ENCODE results near the gene ZXDB.
"Not testable (repeated sequence)": the region's sequence is repeated elsewhere in the genome, so short reads cannot be mapped to it uniquely, and the experiment has no call there.

The ZXDB gene

GRCh38 chrX:57596516-57596915, 4.7 kb downstream of the ZXDB start:
- H2BK5ac ChIP-seq (ENCODE audit: low read depth, low read length, poor library complexity) = no peak overlapping the region
- H2AFZ ChIP-seq (ENCODE audit: insufficient read depth, low read length, poor library complexity) = no peak overlapping the region
- no peak overlapping the region for H3K23ac ChIP-seq (ENCODE audit: low read length)
- WGBS (ENCODE audit: extremely low coverage, insufficient coverage, insufficient read length) = no CpG with 5 or more reads among the region's 1 CpG
- H3K4me2 ChIP-seq (ENCODE audit: low read length) = no peak overlapping the region
- no peak overlapping the region for H3K27ac ChIP-seq (ENCODE audit: low read depth, low read length)
- H2AK5ac ChIP-seq (ENCODE audit: low read length) = no peak overlapping the region
- H3K79me1 ChIP-seq (ENCODE audit: low read length) = no peaks in the 10 kb centered on the region
- no peak for DNase-seq
- no peaks in the 10 kb centered on the region for H3K36me3 ChIP-seq (ENCODE audit: control insufficient read depth in 1 of 2, insufficient read depth in 2 of 2, low read length in 2 of 2)
- H3K9me3 ChIP-seq (ENCODE audit: insufficient read depth, low read depth, low read length) = no peaks in the 10 kb centered on the region
- no peak overlapping the region for H3K4ac ChIP-seq (ENCODE audit: low read depth, low read length)
- no peak overlapping the region for H4K8ac ChIP-seq (ENCODE audit: low read depth, low read length)
- H3K79me2 ChIP-seq (ENCODE audit: control insufficient read depth, insufficient read depth, low read length, poor library complexity) = no peaks in the 10 kb centered on the region
- no peak overlapping the region for H2BK12ac ChIP-seq (ENCODE audit: low read length)
- no peak overlapping the region for H4K12ac ChIP-seq (ENCODE audit: low read depth, low read length)
- no peak overlapping the region for H2BK120ac ChIP-seq (ENCODE audit: insufficient read depth, low read length, poor library complexity)
- H3K18ac ChIP-seq (ENCODE audit: low read length) = no peak overlapping the region
- H3K4me3 ChIP-seq (ENCODE audit: low read depth, low read length) = no peak overlapping the region
- H3K9ac ChIP-seq (ENCODE audit: low read length) = no peak overlapping the region
- no peaks in the 10 kb centered on the region for H3K4me1 ChIP-seq (ENCODE audit: control insufficient read depth in 1 of 2, insufficient read depth in 2 of 2, low read length in 2 of 2)
- no peak overlapping the region for H4K91ac ChIP-seq (ENCODE audit: low read depth, low read length)
- H3K14ac ChIP-seq (ENCODE audit: low read length) = no peak overlapping the region
- H3K27me3 ChIP-seq (ENCODE audit: insufficient read depth, low read length) = no peaks in the 10 kb centered on the region

GRCh38 chrX:57607295-57608187, 15.7 kb downstream of the ZXDB start:
- Histone ChIP-seq H3K4me3 (ENCODE audit: low read depth, low read length) (no peak overlapping the region), H3K18ac (ENCODE audit: low read length) (no peak overlapping the region), H3K23ac (ENCODE audit: low read length) (no peak overlapping the region), H2AFZ (ENCODE audit: insufficient read depth, low read length, poor library complexity) (no peak overlapping the region), H2AK5ac (ENCODE audit: low read length) (no peak overlapping the region), H4K91ac (ENCODE audit: low read depth, low read length) (no peak overlapping the region), H3K36me3 (ENCODE audit: control insufficient read depth in 1 of 2, insufficient read depth in 2 of 2, low read length in 2 of 2) (no peaks in the 10 kb centered on the region), H3K4ac (ENCODE audit: low read depth, low read length) (no peak overlapping the region), H3K9me3 (ENCODE audit: insufficient read depth, low read depth, low read length) (no peaks in the 10 kb centered on the region), H4K12ac (ENCODE audit: low read depth, low read length) (no peak overlapping the region), H4K8ac (ENCODE audit: low read depth, low read length) (no peak overlapping the region), H3K4me1 (ENCODE audit: control insufficient read depth in 1 of 2, insufficient read depth in 2 of 2, low read length in 2 of 2) (no peaks in the 10 kb centered on the region), H3K4me2 (ENCODE audit: low read length) (no peak overlapping the region), H3K27me3 (ENCODE audit: insufficient read depth, low read length) (no peaks in the 10 kb centered on the region), H3K27ac (ENCODE audit: low read depth, low read length) (no peak overlapping the region), H3K79me2 (ENCODE audit: control insufficient read depth, insufficient read depth, low read length, poor library complexity) (no peaks in the 10 kb centered on the region), H3K14ac (ENCODE audit: low read length) (no peak overlapping the region), H2BK5ac (ENCODE audit: low read depth, low read length, poor library complexity) (no peak overlapping the region), H2BK12ac (ENCODE audit: low read length) (no peak overlapping the region), H3K9ac (ENCODE audit: low read length) (no peak overlapping the region), H3K79me1 (ENCODE audit: low read length) (no peaks in the 10 kb centered on the region), H2BK120ac (ENCODE audit: insufficient read depth, low read length, poor library complexity) (no peak overlapping the region)
- WGBS (ENCODE audit: extremely low coverage, insufficient coverage, insufficient read length) = no CpG with 5 or more reads among the region's 18 CpGs
- DNase-seq = no peak

GRCh38 chrX:57613351-57613750, 21.5 kb downstream of the ZXDB start:
- not testable (repeated sequence) for H3K9me3 ChIP-seq (ENCODE audit: insufficient read depth, low read depth, low read length); H2BK5ac ChIP-seq (ENCODE audit: low read depth, low read length, poor library complexity); H2AFZ ChIP-seq (ENCODE audit: insufficient read depth, low read length, poor library complexity); DNase-seq; H4K12ac ChIP-seq (ENCODE audit: low read depth, low read length); H3K18ac ChIP-seq (ENCODE audit: low read length); H3K36me3 ChIP-seq (ENCODE audit: control insufficient read depth in 1 of 2, insufficient read depth in 2 of 2, low read length in 2 of 2); H3K79me1 ChIP-seq (ENCODE audit: low read length); H3K4me1 ChIP-seq (ENCODE audit: control insufficient read depth in 1 of 2, insufficient read depth in 2 of 2, low read length in 2 of 2); H2AK5ac ChIP-seq (ENCODE audit: low read length); H3K4ac ChIP-seq (ENCODE audit: low read depth, low read length); H3K27me3 ChIP-seq (ENCODE audit: insufficient read depth, low read length); H2BK12ac ChIP-seq (ENCODE audit: low read length); H3K4me2 ChIP-seq (ENCODE audit: low read length); H3K27ac ChIP-seq (ENCODE audit: low read depth, low read length); H3K79me2 ChIP-seq (ENCODE audit: control insufficient read depth, insufficient read depth, low read length, poor library complexity); H3K4me3 ChIP-seq (ENCODE audit: low read depth, low read length); H2BK120ac ChIP-seq (ENCODE audit: insufficient read depth, low read length, poor library complexity); H3K14ac ChIP-seq (ENCODE audit: low read length); H4K8ac ChIP-seq (ENCODE audit: low read depth, low read length); H3K23ac ChIP-seq (ENCODE audit: low read length); H3K9ac ChIP-seq (ENCODE audit: low read length); H4K91ac ChIP-seq (ENCODE audit: low read depth, low read length)
- WGBS (ENCODE audit: extremely low coverage, insufficient coverage, insufficient read length) = no CpG with 5 or more reads among the region's 1 CpG

- not testable (repeated sequence) for H3K27ac ChIP-seq (ENCODE audit: low read depth, low read length); DNase-seq; H4K12ac ChIP-seq (ENCODE audit: low read depth, low read length); H3K4me3 ChIP-seq (ENCODE audit: low read depth, low read length); H3K27me3 ChIP-seq (ENCODE audit: insufficient read depth, low read length); H3K36me3 ChIP-seq (ENCODE audit: control insufficient read depth in 1 of 2, insufficient read depth in 2 of 2, low read length in 2 of 2); H3K79me1 ChIP-seq (ENCODE audit: low read length); H3K79me2 ChIP-seq (ENCODE audit: control insufficient read depth, insufficient read depth, low read length, poor library complexity); H2AK5ac ChIP-seq (ENCODE audit: low read length); H2AFZ ChIP-seq (ENCODE audit: insufficient read depth, low read length, poor library complexity); H3K23ac ChIP-seq (ENCODE audit: low read length); H3K9me3 ChIP-seq (ENCODE audit: insufficient read depth, low read depth, low read length); H2BK12ac ChIP-seq (ENCODE audit: low read length); H2BK120ac ChIP-seq (ENCODE audit: insufficient read depth, low read length, poor library complexity); H3K14ac ChIP-seq (ENCODE audit: low read length); H3K4me1 ChIP-seq (ENCODE audit: control insufficient read depth in 1 of 2, insufficient read depth in 2 of 2, low read length in 2 of 2); H4K8ac ChIP-seq (ENCODE audit: low read depth, low read length); H4K91ac ChIP-seq (ENCODE audit: low read depth, low read length); H3K18ac ChIP-seq (ENCODE audit: low read length); H3K4me2 ChIP-seq (ENCODE audit: low read length); H3K4ac ChIP-seq (ENCODE audit: low read depth, low read length); H2BK5ac ChIP-seq (ENCODE audit: low read depth, low read length, poor library complexity); H3K9ac ChIP-seq (ENCODE audit: low read length)
- WGBS (ENCODE audit: extremely low coverage, insufficient coverage, insufficient read length) = no CpG with 5 or more reads among the region's 20 CpGs
These were observed 37.6 kb downstream of the ZXDB start for GRCh38 chrX:57629438-57629837.

Data from trophoblast cell (in vitro differentiated cells and primary cell).